ENCODE data around the gene CBFA2T3. TPM values are rescaled to one million over a fixed set of nuclear protein-coding genes. Genes with fewer than 3 reads are reported as not detected.

Gene CBFA2T3
- total RNA-seq, 4 donors from 2014 or later: 1.4 to 5.8 (median 1.5) TPM

DNA sequence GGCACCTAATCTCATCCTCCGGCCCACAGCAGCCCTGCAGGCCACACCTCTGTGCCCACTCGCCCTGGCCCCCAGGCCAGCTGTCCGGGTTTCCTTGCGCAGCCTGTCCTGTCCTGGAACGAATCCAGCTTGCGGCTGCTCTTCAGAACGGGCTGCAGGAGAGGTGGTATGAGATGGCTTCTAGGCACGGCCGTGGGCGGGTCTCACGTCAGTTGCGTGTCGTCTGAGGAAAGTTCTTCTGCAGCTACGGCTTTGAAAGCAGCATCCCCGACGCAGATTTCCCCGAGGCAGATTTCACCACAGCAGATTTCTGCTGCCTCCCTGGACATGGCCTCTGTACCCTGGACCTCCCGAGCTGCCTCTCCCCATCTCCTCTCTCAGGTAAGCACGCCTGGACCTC lies 138.4 kb downstream of the CBFA2T3 start:
- Histone ChIP-seq H3K36me3 (peaks cover 0 to 78% of the 10 kb centered on the region in 2 donors), H3K4me3 (no peak overlapping the region)

DNA sequence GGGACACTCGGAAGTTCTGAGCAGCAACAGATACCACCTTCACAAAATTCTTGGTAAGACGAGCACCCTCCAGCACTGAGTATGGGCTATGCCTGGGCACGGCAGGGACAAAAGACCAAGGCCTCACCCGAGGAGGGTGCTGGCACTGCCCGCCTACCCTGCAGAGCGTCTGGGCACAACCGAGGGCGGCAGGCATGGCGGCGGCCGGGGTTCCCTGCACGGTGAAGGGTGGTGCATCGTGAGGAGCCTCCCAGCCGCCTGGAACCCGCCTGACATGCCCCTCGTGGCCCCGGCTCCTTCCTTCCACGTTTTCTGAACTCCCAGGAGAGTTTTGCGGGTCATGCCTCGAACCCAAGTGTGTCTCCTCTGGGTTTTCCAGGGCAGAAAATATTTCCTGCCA lies 139.2 kb downstream of the CBFA2T3 start:
- H3K4me1 ChIP-seq: no peaks in the 10 kb centered on the region
- no peak overlapping the region for H3K4me3 ChIP-seq
- no peak for ATAC-seq
- H3K27ac ChIP-seq: no peak overlapping the region
- H3K9me3 ChIP-seq: no peaks in the 10 kb centered on the region
- H3K36me3 ChIP-seq: peaks cover 0 to 71% of the 10 kb centered on the region in 2 donors
- WGBS, 2 donors (ENCODE audit: low coverage in 1 of 2): 80% methylated on average over 2 of the region's 20 CpGs; no CpG with 5 or more reads in 1 of the 2 donors
- H3K27me3 ChIP-seq: no peaks in the 10 kb centered on the region
- TF ChIP-seq, protein P1, sequence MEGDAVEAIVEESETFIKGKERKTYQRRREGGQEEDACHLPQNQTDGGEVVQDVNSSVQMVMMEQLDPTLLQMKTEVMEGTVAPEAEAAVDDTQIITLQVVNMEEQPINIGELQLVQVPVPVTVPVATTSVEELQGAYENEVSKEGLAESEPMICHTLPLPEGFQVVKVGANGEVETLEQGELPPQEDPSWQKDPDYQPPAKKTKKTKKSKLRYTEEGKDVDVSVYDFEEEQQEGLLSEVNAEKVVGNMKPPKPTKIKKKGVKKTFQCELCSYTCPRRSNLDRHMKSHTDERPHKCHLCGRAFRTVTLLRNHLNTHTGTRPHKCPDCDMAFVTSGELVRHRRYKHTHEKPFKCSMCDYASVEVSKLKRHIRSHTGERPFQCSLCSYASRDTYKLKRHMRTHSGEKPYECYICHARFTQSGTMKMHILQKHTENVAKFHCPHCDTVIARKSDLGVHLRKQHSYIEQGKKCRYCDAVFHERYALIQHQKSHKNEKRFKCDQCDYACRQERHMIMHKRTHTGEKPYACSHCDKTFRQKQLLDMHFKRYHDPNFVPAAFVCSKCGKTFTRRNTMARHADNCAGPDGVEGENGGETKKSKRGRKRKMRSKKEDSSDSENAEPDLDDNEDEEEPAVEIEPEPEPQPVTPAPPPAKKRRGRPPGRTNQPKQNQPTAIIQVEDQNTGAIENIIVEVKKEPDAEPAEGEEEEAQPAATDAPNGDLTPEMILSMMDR (IDR thresholded peaks at IDR 0.05): no peak
- no peak for TF ChIP-seq POLR2AphosphoS5 (IDR thresholded peaks at IDR 0.05)
- TF ChIP-seq EP300 (IDR thresholded peaks at IDR 0.05): no peak
- TF ChIP-seq POLR2A (IDR thresholded peaks at IDR 0.05): no peak

More for the DNA sequence above, 138.4 kb downstream of the CBFA2T3 start:
- Histone ChIP-seq H3K4me1 (no peaks in the 10 kb centered on the region), H3K27ac (no peak overlapping the region), H3K27me3 (no peaks in the 10 kb centered on the region), H3K9me3 (no peaks in the 10 kb centered on the region)
- 80 to 98% methylated on average over 4 to 8 of the region's 19 CpGs for WGBS, 2 donors (ENCODE audit: low coverage in 1 of 2)
- no peak for ATAC-seq
- no peak for TF ChIP-seq POLR2A (IDR thresholded peaks at IDR 0.05)
- no peak for TF ChIP-seq POLR2AphosphoS5 (IDR thresholded peaks at IDR 0.05)

DNA sequence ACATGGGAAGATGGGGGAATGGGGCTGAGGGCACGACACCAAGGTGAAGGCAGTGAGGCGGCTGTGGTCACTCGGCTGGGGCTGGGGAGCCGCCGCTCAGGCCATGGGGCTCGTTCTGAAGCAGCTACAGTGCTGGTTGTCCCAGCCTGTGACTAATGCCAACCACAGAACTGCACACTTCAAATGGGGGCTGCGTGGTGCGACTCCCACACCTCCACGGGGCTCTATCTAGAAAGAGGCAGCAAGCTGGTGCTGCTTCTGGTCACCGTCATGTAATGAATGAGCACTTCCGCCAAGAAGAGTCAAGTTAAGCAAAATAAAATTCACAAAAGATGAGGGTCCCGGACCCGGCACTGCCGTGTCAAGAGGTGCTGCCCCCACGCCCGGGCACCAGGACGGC lies 140.2 kb downstream of the CBFA2T3 start:
- Histone ChIP-seq H3K4me1 (no peaks in the 10 kb centered on the region), H3K36me3 (peaks cover 0 to 62% of the 10 kb centered on the region in 2 donors), H3K27ac (no peak overlapping the region), H3K4me3 (no peak overlapping the region), H3K27me3 (no peaks in the 10 kb centered on the region), H3K9me3 (no peaks in the 10 kb centered on the region)
- TF ChIP-seq, protein P1 (IDR thresholded peaks at IDR 0.05): no peak
- no peak for TF ChIP-seq POLR2AphosphoS5 (IDR thresholded peaks at IDR 0.05)
- no peak for TF ChIP-seq POLR2A (IDR thresholded peaks at IDR 0.05)
- TF ChIP-seq EP300 (IDR thresholded peaks at IDR 0.05): no peak
- 84% methylated on average over 5 of the region's 17 CpGs; no CpG with 5 or more reads in 1 of the 2 donors for WGBS, 2 donors (ENCODE audit: low coverage in 1 of 2)
- ATAC-seq: no peak

DNA sequence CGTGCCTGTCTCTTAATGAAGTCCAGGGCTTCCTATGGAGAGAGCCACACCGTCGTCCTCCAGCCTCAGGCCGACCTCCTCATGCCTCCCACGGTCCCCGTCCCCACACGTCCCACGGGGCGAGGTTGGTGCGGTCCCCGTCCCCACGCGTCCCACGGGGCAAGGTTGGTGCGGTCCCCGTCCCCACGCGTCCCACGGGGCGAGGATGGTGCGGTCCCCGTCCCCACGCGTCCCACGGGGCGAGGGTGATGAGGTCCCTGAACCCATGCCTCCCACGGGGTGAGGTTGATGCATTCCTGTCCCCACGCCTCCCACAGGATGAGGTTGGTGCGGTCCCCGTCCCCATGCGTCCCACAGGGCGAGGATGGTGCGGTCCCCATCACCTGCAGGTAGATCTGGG lies 141.2 kb downstream of the CBFA2T3 start:
- Histone ChIP-seq H3K4me1 (no peaks in the 10 kb centered on the region), H3K36me3 (peaks cover 0 to 54% of the 10 kb centered on the region in 2 donors)

GRCh38 chr16:88835383-88835782 lies 141.6 kb downstream of the CBFA2T3 start:
- 70% methylated on average over 6 of the region's 11 CpGs; no CpG with 5 or more reads in 1 of the 2 donors for WGBS, 2 donors (ENCODE audit: low coverage in 1 of 2)
- TF ChIP-seq POLR2AphosphoS5 (IDR thresholded peaks at IDR 0.05) (peak; percentile 54), EP300 (IDR thresholded peaks at IDR 0.05) (no peak)
- H3K4me1 ChIP-seq: no peaks in the 10 kb centered on the region
- H3K4me3 ChIP-seq: no peak overlapping the region
- peaks cover 0 to 54% of the 10 kb centered on the region in 2 donors for H3K36me3 ChIP-seq
- no peak overlapping the region for H3K27ac ChIP-seq
- no peaks in the 10 kb centered on the region for H3K9me3 ChIP-seq
- peak; percentile 69 for ATAC-seq
- H3K27me3 ChIP-seq: no peaks in the 10 kb centered on the region

More for the DNA sequence above, 141.2 kb downstream of the CBFA2T3 start:
- no peak for TF ChIP-seq EP300 (IDR thresholded peaks at IDR 0.05)
- TF ChIP-seq, protein P1 (IDR thresholded peaks at IDR 0.05): no peak
- TF ChIP-seq POLR2A (IDR thresholded peaks at IDR 0.05): no peak
- TF ChIP-seq POLR2AphosphoS5 (IDR thresholded peaks at IDR 0.05): no peak
- Histone ChIP-seq H3K27me3 (no peaks in the 10 kb centered on the region), H3K27ac (no peak overlapping the region), H3K4me3 (no peak overlapping the region), H3K9me3 (no peaks in the 10 kb centered on the region)
- WGBS, 2 donors (ENCODE audit: low coverage in 1 of 2): 95% methylated on average over 8 of the region's 33 CpGs; no CpG with 5 or more reads in 1 of the 2 donors
- ATAC-seq: no peak

GRCh38 chr16:88834670-88835069 lies 142.3 kb downstream of the CBFA2T3 start:
- H3K4me1 ChIP-seq: no peaks in the 10 kb centered on the region
- no peaks in the 10 kb centered on the region for H3K9me3 ChIP-seq
- H3K27ac ChIP-seq: no peak overlapping the region
- H3K27me3 ChIP-seq: no peaks in the 10 kb centered on the region
- TF ChIP-seq, protein P1 (IDR thresholded peaks at IDR 0.05): no peak
- TF ChIP-seq EP300 (IDR thresholded peaks at IDR 0.05): no peak
- no peak for TF ChIP-seq POLR2AphosphoS5 (IDR thresholded peaks at IDR 0.05)
- TF ChIP-seq POLR2A (IDR thresholded peaks at IDR 0.05): no peak
- peaks cover 0 to 52% of the 10 kb centered on the region in 2 donors for H3K36me3 ChIP-seq
- H3K4me3 ChIP-seq: no peak overlapping the region
- no CpG with 5 or more reads among the region's 13 CpGs for WGBS, 2 donors (ENCODE audit: low coverage in 1 of 2)
- ATAC-seq: no peak

All from gastroesophageal sphincter (tissue), 4 donors.